ENCODE results near the gene A4GNT. TPM values are rescaled to one million over a fixed set of nuclear protein-coding genes. Genes with fewer than 3 reads are reported as not detected.

The A4GNT gene
- total RNA-seq, 3 donors from 2014 or later, result not detected

GRCh38 chr3:138127636-138128365, 4.4 kb downstream of the A4GNT start:
- Histone ChIP-seq H3K4me1 (ENCODE audit: low read depth) (no peaks in the 10 kb centered on the region), H3K4me3 (no peak overlapping the region), H3K36me3 (ENCODE audit: low read depth) (no peaks in the 10 kb centered on the region), H3K9me3 (no peaks in the 10 kb centered on the region)
- TF ChIP-seq CTCF (IDR thresholded peaks at IDR 0.05), result no peak
- intact Hi-C loops (cut with DNase I, micrococcal nuclease), result no loop called here
- no peak for ATAC-seq
- no peak for DNase-seq

- H3K4me1 ChIP-seq (ENCODE audit: low read depth), result no peaks in the 10 kb centered on the region
- no peak for TF ChIP-seq CTCF (IDR thresholded peaks at IDR 0.05)
- peak in 1 of 3 donors; percentile 8 for DNase-seq
- H3K9me3 ChIP-seq, result no peaks in the 10 kb centered on the region
- no peak overlapping the region for H3K4me3 ChIP-seq
- intact Hi-C loops (cut with DNase I, micrococcal nuclease), result no loop called here
- H3K36me3 ChIP-seq (ENCODE audit: low read depth), result no peaks in the 10 kb centered on the region
- peak; percentile 54 for ATAC-seq
Measured at GRCh38 chr3:138125548-138126221, 6.5 kb downstream of the A4GNT start.

- intact Hi-C loops (cut with DNase I, micrococcal nuclease), result no loop called here
- no peaks in the 10 kb centered on the region for H3K4me1 ChIP-seq (ENCODE audit: low read depth)
- no peak for TF ChIP-seq CTCF (IDR thresholded peaks at IDR 0.05)
- no peaks in the 10 kb centered on the region for H3K9me3 ChIP-seq
- DNase-seq (no peak), ATAC-seq (no peak)
- no peaks in the 10 kb centered on the region for H3K36me3 ChIP-seq (ENCODE audit: low read depth)
- H3K4me3 ChIP-seq, result no peak overlapping the region
Measured at GRCh38 chr3:138124706-138125355, 7.4 kb downstream of the A4GNT start.

GRCh38 chr3:138124188-138124587, 8.0 kb downstream of the A4GNT start:
- ATAC-seq (no peak), DNase-seq (no peak)

GRCh38 chr3:138119423-138119766, 12.8 kb downstream of the A4GNT start:
- no peak for TF ChIP-seq CTCF (IDR thresholded peaks at IDR 0.05)
- intact Hi-C loops (cut with DNase I, micrococcal nuclease), result loop anchor here (5.0 kb wide), 2 partner anchors 47 to 52 kb away; no protein-coding TSS in a partner anchor
- no peak for ATAC-seq
- DNase-seq, result no peak
- H3K4me3 ChIP-seq, result no peak overlapping the region
- no peaks in the 10 kb centered on the region for H3K9me3 ChIP-seq
- H3K36me3 ChIP-seq (ENCODE audit: low read depth), result no peaks in the 10 kb centered on the region
- H3K4me1 ChIP-seq (ENCODE audit: low read depth), result no peaks in the 10 kb centered on the region

More at GRCh38 chr3:138124188-138124587, 8.0 kb downstream of the A4GNT start:
- Histone ChIP-seq H3K4me3 (no peak overlapping the region), H3K9me3 (no peaks in the 10 kb centered on the region), H3K36me3 (ENCODE audit: low read depth) (no peaks in the 10 kb centered on the region), H3K4me1 (ENCODE audit: low read depth) (no peaks in the 10 kb centered on the region)
- intact Hi-C loops (cut with DNase I, micrococcal nuclease), result no loop called here
- no peak for TF ChIP-seq CTCF (IDR thresholded peaks at IDR 0.05)
